Superior temporal gyrus (tissue), 1 donor: ENCODE data around the gene FXR2.

Experiments used
- DNase-seq: peaks from one replicate; pipeline ENCODE4 v3.0.0-alpha.2; 2016; ENCODE audit errors: extremely low spot score

Gene FXR2

DNA sequence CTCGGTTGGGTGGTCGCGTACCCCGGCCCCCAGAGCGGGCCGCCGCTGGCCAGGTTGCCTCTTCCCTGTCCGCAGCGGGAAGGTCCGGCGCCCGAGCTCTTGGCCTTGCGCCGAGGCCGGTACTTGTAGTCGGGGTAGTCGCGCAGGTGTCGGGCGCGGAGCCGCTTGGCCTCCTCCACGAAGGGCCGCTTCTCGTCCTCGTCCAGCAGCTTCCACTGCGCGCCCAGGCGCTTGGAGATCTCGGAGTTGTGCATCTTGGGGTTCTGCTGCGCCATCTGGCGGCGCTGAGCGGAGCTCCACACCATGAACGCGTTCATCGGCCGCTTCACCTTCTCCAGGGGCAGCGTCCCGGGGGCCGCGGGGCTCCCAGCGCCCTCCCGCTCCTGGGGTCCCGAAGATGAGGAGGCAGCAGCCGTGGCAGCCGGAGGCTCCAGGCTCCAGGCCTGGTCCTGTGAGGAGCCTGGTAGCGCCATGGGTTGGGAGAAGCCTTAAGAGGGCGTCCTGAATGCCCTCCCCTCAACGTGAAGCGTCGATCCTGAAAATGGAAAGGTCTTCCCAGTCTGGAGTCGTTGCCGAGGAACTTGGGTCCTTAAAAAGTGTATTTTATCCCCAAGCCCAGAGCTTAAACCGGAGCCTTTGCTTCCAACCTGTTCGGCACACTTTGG lies 25.4 kb downstream of the FXR2 start:
- peak; percentile 91 for DNase-seq

DNA sequence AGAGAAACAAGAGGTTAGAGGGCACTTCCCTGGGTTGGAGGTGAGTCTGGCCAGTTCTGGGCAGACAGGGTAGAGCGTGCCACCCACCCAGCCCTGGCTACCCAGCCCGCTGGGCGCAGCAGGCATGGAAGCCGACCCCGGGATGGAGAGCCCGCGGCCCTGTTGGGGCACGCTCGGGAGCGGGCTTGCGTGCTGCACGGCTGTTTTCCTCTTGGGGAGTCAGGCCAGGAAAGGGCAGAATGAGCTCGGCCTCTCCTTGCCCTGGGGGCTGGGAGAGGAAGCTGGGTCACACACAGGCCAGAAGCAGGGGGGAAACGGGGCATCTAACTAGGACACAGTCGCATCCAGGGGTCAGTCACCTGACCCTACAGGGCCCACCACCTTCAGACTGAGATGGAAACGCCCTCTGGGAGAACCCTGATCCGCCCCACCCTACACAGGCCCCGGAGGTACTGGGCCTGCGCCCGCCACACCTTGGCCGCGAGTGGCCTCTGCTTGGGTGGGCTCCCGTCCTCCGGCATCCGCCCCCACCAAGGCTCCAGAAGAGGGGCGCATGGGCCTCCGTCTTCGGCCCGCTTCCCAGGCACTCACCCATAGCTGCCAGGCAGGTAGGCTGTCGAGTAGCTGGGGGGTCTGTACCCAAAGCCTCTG lies 26.0 kb downstream of the FXR2 start:
- DNase-seq = no peak

DNA sequence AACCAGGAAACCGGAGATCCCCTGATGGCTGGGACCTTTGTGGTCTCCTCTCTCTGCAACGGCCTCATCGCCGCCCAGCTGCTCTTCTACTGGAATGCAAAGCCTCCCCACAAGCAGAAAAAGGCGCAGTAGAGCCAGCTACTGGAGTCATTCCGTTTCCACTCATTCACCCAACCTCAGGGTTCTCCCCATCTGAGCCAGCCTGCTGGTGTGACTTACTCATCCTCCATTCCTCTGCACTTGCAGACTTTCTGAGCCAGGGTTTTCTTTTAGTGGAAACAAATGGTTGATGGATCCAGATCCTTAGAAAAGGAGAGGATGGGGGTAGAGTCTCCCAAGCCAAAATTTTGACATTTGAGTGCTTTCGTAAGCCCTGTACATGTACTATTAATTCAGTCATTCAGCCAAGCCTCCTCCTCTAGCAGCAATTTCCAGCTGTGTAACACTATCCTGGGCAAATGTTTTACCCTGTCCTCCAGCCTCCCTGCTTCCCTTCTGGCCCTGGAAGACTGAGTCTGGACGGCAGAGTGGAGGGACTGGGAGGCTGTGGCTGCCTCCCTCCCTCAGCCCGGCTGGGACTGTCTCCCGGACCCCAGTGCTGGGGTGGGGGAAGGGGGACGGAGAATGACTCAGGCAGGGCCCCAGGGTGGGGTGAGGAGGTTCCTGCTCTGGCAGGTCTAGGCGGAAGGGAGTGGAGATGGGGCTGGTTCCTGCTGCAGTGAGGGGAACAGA lies 27.1 kb downstream of the FXR2 start:
- DNase-seq = no peak

DNA sequence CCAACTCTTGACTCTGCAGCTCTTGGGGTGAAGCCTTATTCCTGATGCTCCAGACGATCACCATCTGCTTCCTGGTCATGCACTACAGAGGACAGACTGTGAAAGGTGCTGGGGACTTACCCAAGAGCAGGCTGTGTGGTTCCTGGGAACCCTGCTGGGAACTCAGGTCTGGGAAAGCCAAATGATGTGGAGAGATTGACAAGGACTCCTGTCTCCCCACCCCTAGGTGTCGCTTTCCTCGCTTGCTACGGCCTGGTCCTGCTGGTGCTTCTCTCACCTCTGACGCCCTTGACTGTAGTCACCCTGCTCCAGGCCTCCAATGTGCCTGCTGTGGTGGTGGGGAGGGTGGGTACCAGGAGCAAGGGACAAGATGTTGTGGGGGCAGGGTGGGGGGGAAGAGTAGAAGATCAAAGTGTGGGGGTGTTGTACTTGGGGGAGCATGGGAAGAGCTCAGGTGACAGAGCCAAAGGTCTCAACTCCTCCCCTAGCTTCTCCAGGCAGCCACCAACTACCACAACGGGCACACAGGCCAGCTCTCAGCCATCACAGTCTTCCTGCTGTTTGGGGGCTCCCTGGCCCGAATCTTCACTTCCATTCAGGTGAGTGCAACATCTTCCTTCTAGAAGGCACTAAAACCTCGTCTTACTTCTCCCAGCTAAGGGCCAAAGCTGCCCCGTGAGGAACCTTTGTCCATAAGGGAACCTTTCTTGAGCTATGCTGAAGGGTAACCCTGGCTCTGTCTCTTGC lies 27.9 kb downstream of the FXR2 start:
- no peak for DNase-seq

GRCh38 chr17:7583253-7584109 lies 31.2 kb downstream of the FXR2 start, which contains the start of gene MPDU1:
TSS of gene MPDU1 (plus strand) at chr17:7583852. CDS start at chr17:7583863, 11 bp downstream.
- peak; percentile 99 for DNase-seq

DNA sequence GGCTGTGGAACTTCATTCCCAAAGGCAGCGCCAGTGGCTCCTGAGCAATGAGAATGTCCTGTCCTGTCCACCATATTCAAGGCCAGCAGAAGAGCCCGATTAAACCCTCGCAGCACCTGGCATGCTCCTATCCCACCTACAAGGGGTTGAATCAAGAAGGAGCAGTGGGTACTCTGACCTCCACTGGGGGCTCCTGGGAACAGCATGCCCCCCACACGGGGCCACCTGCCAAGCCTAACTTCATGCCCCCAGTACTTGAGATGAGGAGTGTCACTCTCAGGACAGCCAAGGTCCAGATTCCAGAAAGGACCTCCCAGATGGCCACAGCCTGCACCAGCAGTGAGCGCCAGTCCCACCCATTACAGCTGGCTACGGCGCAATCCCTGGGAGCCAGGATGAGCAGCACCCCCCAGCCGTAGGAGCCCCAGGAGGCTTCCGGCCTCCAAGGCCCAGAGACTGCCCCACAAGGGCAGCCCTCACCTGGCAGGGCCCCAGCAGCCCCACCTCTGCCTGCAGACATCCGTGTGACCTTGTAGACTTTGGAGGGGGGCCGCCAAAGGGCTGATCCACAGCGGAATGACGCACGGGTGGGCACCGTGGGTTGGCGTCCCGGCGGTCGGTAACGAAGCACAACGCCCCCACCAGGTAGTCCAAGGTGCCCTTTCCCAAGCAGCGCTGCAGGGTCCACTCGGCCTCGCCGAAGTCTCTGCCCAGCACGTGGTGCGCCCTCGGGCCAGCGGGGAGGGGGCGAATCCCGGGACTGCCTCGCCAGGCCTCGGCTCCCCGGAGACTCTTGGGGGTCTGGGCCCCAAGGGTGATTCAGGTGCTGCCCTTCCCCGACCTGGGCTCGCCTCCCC lies 32.1 kb downstream of the FXR2 start:
- DNase-seq = no peak

DNA sequence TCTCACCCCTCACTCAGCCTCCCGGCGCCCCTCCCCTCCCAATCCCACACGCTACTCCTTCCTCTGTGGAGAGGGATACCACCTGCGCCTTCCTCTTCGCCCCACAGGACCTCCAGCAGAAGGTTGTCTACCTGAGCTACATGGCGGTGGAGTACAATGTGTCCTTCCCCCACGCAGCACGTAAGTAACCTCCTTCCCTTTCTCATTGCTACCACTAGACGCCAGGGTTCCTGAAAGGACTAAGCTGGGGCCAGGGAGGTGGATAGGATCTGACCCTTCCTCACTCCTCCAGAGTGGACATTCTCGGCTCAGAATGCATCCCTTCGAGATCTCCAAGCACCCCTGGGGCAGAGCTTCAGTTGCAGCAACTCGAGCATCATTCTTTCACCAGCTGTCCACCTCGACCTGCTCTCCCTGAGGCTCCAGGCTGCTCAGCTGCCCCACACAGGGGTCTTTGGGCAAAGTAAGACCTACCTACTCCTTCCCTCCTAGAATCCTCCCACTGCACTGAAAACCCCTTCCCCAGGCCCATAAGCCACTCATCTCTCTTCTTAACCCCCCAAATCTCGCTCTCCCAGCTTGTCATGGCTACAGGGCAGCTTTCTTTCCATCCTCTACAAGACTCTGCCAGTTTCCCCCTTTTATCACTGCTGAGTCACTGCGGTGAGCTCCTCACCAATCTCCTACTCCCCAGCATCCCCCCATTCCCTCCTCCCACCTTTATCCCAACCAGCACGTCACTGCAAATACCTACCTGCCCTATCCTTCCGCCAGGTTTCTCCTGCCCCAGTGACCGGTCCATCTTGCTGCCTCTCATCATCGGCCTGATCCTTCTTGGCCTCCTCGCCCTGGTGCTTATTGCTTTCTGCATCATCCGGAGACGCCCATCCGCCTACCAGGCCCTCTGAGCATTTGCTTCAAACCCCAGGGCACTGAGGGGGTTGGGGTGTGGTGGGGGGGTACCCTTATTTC lies 33.8 kb downstream of the FXR2 start:
- DNase-seq = no peak

DNA sequence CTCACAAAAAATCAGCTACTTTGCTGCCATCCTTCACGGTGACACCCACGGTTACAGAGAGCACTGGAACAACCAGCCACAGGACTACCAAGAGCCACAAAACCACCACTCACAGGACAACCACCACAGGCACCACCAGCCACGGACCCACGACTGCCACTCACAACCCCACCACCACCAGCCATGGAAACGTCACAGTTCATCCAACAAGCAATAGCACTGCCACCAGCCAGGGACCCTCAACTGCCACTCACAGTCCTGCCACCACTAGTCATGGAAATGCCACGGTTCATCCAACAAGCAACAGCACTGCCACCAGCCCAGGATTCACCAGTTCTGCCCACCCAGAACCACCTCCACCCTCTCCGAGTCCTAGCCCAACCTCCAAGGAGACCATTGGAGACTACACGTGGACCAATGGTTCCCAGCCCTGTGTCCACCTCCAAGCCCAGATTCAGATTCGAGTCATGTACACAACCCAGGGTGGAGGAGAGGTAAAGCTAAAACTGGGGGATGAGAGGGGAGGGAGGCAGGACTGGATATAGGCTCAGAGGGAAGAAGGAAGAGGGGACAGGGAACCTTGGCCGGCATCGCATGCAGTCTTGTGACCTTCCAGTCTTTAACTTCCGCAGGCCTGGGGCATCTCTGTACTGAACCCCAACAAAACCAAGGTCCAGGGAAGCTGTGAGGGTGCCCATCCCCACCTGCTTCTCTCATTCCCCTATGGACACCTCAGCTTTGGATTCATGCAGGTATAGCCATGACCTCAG lies 34.7 kb downstream of the FXR2 start:
- DNase-seq = no peak

DNA sequence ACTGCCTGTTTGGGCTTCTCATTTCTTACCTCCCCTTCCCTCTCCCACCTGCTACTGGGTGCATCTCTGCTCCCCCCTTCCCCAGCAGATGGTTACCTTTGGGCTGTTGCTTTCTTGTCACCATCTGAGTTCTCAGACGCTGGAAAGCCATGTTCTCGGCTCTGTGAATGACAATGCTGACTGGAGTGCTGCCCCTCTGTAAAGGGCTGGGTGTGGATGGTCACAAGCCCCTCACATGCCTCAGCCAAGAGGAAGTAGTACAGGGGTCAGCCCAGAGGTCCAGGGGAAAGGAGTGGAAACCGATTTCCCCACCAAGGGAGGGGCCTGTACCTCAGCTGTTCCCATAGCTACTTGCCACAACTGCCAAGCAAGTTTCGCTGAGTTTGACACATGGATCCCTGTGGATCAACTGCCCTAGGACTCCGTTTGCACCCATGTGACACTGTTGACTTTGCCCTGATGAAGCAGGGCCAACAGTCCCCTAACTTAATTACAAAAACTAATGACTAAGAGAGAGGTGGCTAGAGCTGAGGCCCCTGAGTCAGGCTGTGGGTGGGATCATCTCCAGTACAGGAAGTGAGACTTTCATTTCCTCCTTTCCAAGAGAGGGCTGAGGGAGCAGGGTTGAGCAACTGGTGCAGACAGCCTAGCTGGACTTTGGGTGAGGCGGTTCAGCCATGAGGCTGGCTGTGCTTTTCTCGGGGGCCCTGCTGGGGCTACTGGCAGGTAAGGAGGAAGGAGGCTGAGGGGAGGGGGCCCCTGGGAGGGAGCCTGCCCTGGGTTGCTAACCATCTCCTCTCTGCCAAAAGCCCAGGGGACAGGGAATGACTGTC lies 35.5 kb downstream of the FXR2 start, which contains the start of gene CD68:
CD68 (plus strand) TSS at position 638 of the 833 bp plus-strand sequence; CDS start at position 678, 40 bp downstream.
- DNase-seq = peak; percentile 37

DNA sequence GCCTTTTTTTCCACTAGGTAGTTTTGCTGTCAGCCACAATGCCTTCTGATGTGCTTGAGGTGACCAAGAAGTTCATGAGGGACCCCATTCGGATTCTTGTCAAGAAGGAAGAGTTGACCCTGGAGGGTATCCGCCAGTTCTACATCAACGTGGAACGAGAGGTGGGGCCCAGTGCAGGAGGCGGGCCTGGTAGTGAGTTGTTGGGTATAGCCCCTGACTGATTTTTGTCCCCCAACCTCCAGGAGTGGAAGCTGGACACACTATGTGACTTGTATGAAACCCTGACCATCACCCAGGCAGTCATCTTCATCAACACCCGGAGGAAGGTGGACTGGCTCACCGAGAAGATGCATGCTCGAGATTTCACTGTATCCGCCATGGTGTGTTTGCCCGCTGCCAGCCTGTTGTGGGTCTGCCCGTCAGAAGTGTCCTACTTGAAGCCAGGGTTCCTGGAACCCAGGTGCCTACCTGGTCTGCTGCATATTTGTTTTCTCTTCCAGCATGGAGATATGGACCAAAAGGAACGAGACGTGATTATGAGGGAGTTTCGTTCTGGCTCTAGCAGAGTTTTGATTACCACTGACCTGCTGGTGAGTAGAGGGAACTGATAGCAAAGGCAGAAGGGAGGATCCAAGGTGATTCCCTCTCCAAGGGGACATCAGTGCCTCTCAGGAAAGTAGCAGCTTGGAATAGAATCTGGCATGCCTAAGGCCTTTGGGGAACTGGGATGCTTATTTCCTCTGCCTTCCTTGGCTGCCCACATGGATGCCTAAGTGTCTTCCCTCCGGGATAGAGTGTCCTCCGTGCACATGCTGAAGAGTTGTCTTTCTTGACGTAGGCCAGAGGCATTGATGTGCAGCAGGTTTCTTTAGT lies 37.1 kb downstream of the FXR2 start:
- no peak for DNase-seq

DNA sequence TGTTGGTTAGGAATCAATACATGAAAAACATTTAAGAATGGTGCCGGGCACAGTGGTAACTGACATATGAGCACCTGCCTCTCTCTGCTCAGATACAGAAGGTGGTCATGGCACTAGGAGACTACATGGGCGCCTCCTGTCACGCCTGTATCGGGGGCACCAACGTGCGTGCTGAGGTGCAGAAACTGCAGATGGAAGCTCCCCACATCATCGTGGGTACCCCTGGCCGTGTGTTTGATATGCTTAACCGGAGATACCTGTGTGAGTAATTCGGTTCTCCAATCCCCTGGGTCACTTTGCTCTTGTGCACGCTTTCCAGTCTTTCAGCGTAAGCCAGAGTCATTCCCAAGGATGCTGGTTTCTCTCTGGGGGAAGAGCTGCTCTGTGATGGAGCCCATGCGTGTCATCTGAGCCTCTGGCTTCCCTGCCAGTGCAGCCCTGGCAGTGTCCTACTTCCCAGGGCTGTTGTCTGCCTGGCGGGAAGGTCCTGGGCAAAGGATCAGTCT lies 38.2 kb downstream of the FXR2 start:
- no peak for DNase-seq

DNA sequence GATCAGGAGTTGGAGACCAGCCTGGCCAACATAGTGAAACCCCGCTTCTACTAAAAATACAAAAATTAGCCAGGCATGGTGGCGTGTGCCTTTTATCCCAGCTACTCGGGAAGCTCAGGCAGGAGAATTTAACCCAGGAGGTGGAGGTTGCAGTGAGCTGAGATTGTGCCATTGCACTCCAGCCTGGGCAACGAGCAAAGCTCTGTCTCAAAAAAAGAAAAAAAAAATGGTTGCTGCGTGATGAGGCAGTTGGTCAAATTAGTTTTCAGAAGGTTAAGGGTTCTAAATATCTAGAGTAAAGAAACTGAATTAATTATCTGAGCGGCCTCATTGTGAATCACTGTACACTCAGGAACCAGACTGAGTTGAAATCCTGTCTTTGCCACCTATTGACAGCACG lies 38.7 kb downstream of the FXR2 start:
- no peak for DNase-seq

- no peak for DNase-seq
Observed at GRCh38 chr17:7575481-7575883, 39.2 kb downstream of the FXR2 start.

GRCh38 chr17:7574176-7574953 lies 40.3 kb downstream of the FXR2 start:
- DNase-seq = no peak
